ENCODE data around the gene WDR86. TPM values are rescaled to one million over a fixed set of nuclear protein-coding genes. Genes with fewer than 3 reads are reported as not detected.

The WDR86 gene
- total RNA-seq, 1 experiment from 2014 or later = 40.8 TPM

GRCh38 chr7:151435103-151435916 is 25.5 kb upstream of the WDR86 start:
- no peak overlapping the region for H3K4me3 ChIP-seq (ENCODE audit: insufficient read depth, low read depth, low read length)
- peaks cover 4% of the 10 kb centered on the region; the same call in 1 of the 2 replicates for H3K27me3 ChIP-seq (ENCODE audit: control insufficient read depth, insufficient read depth, low read length)
- H3K36me3 ChIP-seq (replicated peaks; ENCODE audit: control insufficient read depth, insufficient read depth, low read length) = no peaks in the 10 kb centered on the region
- DNase-seq = peak; percentile 49

GRCh38 chr7:151434549-151434948 is 24.7 kb upstream of the WDR86 start:
- no peak overlapping the region for H3K4me3 ChIP-seq (ENCODE audit: insufficient read depth, low read depth, low read length)

GRCh38 chr7:151433721-151434400 is 24.0 kb upstream of the WDR86 start:
- peak; percentile 68 for DNase-seq
- no peaks in the 10 kb centered on the region for H3K36me3 ChIP-seq (replicated peaks; ENCODE audit: control insufficient read depth, insufficient read depth, low read length)
- no peak overlapping the region for H3K4me3 ChIP-seq (ENCODE audit: insufficient read depth, low read depth, low read length)
- H3K27me3 ChIP-seq (ENCODE audit: control insufficient read depth, insufficient read depth, low read length) = peaks cover 2% of the 10 kb centered on the region; the same call in 1 of the 2 replicates

More at GRCh38 chr7:151434549-151434948, 24.7 kb upstream of the WDR86 start:
- Histone ChIP-seq H3K27me3 (ENCODE audit: control insufficient read depth, insufficient read depth, low read length) (peaks cover 4% of the 10 kb centered on the region; the same call in 1 of the 2 replicates), H3K36me3 (replicated peaks; ENCODE audit: control insufficient read depth, insufficient read depth, low read length) (no peaks in the 10 kb centered on the region)
- no peak for DNase-seq

- no peaks in the 10 kb centered on the region for H3K36me3 ChIP-seq (replicated peaks; ENCODE audit: control insufficient read depth, insufficient read depth, low read length)
- peak; percentile 81 for DNase-seq
- H3K27me3 ChIP-seq (ENCODE audit: control insufficient read depth, insufficient read depth, low read length) = no peaks in the 10 kb centered on the region
- no peak overlapping the region for H3K4me3 ChIP-seq (ENCODE audit: insufficient read depth, low read depth, low read length)
These were observed 23.1 kb upstream of the WDR86 start for GRCh38 chr7:151432658-151433521.

- Histone ChIP-seq H3K36me3 (replicated peaks; ENCODE audit: control insufficient read depth, insufficient read depth, low read length) (no peaks in the 10 kb centered on the region), H3K4me3 (ENCODE audit: insufficient read depth, low read depth, low read length) (no peak overlapping the region), H3K27me3 (ENCODE audit: control insufficient read depth, insufficient read depth, low read length) (no peaks in the 10 kb centered on the region)
- peak; percentile 65 for DNase-seq
These were observed 22.0 kb upstream of the WDR86 start for GRCh38 chr7:151431768-151432311.

GRCh38 chr7:151431281-151431767 is 21.5 kb upstream of the WDR86 start:
- no peak overlapping the region for H3K4me3 ChIP-seq (ENCODE audit: insufficient read depth, low read depth, low read length)
- no peaks in the 10 kb centered on the region for H3K36me3 ChIP-seq (replicated peaks; ENCODE audit: control insufficient read depth, insufficient read depth, low read length)
- peak; percentile 52 for DNase-seq
- H3K27me3 ChIP-seq (ENCODE audit: control insufficient read depth, insufficient read depth, low read length) = no peaks in the 10 kb centered on the region

GRCh38 chr7:151430391-151431205 is 20.8 kb upstream of the WDR86 start:
- Histone ChIP-seq H3K4me3 (ENCODE audit: insufficient read depth, low read depth, low read length) (no peak overlapping the region), H3K36me3 (replicated peaks; ENCODE audit: control insufficient read depth, insufficient read depth, low read length) (no peaks in the 10 kb centered on the region), H3K27me3 (ENCODE audit: control insufficient read depth, insufficient read depth, low read length) (no peaks in the 10 kb centered on the region)
- DNase-seq = peak; percentile 37

- peak; percentile 75 for DNase-seq
- no peaks in the 10 kb centered on the region for H3K36me3 ChIP-seq (replicated peaks; ENCODE audit: control insufficient read depth, insufficient read depth, low read length)
- no peak overlapping the region for H3K4me3 ChIP-seq (ENCODE audit: insufficient read depth, low read depth, low read length)
- no peaks in the 10 kb centered on the region for H3K27me3 ChIP-seq (ENCODE audit: control insufficient read depth, insufficient read depth, low read length)
These were observed 19.9 kb upstream of the WDR86 start for GRCh38 chr7:151429560-151430331.

GRCh38 chr7:151429237-151429559 is 19.4 kb upstream of the WDR86 start:
- Histone ChIP-seq H3K27me3 (ENCODE audit: control insufficient read depth, insufficient read depth, low read length) (no peaks in the 10 kb centered on the region), H3K4me3 (ENCODE audit: insufficient read depth, low read depth, low read length) (no peak overlapping the region), H3K36me3 (replicated peaks; ENCODE audit: control insufficient read depth, insufficient read depth, low read length) (no peaks in the 10 kb centered on the region)
- DNase-seq = no peak

- H3K27me3 ChIP-seq (ENCODE audit: control insufficient read depth, insufficient read depth, low read length) = no peaks in the 10 kb centered on the region
- no peaks in the 10 kb centered on the region for H3K36me3 ChIP-seq (replicated peaks; ENCODE audit: control insufficient read depth, insufficient read depth, low read length)
- H3K4me3 ChIP-seq (ENCODE audit: insufficient read depth, low read depth, low read length) = no peak overlapping the region
- DNase-seq = peak; percentile 72
These were observed 18.8 kb upstream of the WDR86 start for GRCh38 chr7:151428378-151429236.

- Histone ChIP-seq H3K27me3 (ENCODE audit: control insufficient read depth, insufficient read depth, low read length) (no peaks in the 10 kb centered on the region), H3K4me3 (ENCODE audit: insufficient read depth, low read depth, low read length) (no peak overlapping the region), H3K36me3 (replicated peaks; ENCODE audit: control insufficient read depth, insufficient read depth, low read length) (no peaks in the 10 kb centered on the region)
- peak; percentile 37 for DNase-seq
These were observed 18.0 kb upstream of the WDR86 start for GRCh38 chr7:151427705-151428377.
